ENCODE results near the gene IGFL1. TPM values are rescaled to one million over a fixed set of nuclear protein-coding genes. Genes with fewer than 3 reads are reported as not detected.
"Not testable (repeated sequence)": the region's sequence is repeated elsewhere in the genome, so short reads cannot be mapped to it uniquely, and the experiment has no call there.

Gene IGFL1
- total RNA-seq, 2 experiments from 2014 or later, result not detected

DNA sequence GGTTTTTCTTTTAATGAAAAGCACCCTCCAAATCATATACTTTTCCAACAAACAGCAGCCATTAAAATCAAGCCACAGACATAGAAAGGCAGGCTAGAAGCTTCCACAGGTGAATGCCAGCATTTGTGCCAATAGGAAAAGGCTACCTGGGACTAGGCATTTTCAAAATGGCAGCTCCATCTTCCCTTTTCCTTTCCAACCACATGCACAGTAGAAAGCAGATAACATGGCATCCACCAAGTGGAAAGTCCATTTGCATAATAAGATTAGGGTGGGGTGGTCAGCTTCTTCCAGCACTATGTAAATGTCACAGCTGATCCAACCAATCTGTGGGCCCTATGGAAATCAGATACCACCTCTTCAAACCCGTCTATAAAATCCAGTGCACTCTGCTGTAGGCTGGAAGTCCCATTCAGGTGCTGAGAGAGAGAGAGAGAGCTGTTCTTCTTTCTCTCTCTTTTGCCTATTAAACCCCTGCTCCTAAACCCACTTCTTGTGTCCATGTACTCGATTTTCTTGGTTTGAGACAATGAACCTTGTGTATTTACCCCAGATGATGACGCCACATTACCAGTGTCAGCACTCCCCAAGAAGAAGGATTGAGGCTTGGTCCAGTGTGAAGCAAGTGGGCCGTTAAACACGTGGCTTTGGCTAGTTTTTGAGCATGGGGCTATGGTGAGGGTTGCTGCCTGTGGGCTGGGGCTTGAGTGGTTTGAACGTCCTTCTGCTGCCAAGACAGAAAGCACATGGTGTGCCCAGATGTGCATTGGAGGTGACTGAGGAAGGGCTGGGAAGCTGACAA lies 24.2 kb upstream of the IGFL1 start:
- ChIA-PET CTCF (ENCODE audit: unreplicated experiment) (no interaction called here), POLR2A (no interaction called here)
- DNase-seq (ENCODE audit: low spot score), result no peak
- H3K79me2 ChIP-seq (ENCODE audit: insufficient read depth, low read depth, low read length), result no peaks in the 10 kb centered on the region
- H3K4me3 ChIP-seq (ENCODE audit: low read depth, low read length, poor library complexity, severe bottlenecking), result no peak overlapping the region
- H4K20me1 ChIP-seq (ENCODE audit: insufficient read depth, low read length), result no peaks in the 10 kb centered on the region
- no TSS peak for BruUV-seq (replicated peaks)
- no peaks in the 10 kb centered on the region for H3K4me1 ChIP-seq (ENCODE audit: insufficient read depth, low read length, poor library complexity, severe bottlenecking)
- TF ChIP-seq, protein P1, sequence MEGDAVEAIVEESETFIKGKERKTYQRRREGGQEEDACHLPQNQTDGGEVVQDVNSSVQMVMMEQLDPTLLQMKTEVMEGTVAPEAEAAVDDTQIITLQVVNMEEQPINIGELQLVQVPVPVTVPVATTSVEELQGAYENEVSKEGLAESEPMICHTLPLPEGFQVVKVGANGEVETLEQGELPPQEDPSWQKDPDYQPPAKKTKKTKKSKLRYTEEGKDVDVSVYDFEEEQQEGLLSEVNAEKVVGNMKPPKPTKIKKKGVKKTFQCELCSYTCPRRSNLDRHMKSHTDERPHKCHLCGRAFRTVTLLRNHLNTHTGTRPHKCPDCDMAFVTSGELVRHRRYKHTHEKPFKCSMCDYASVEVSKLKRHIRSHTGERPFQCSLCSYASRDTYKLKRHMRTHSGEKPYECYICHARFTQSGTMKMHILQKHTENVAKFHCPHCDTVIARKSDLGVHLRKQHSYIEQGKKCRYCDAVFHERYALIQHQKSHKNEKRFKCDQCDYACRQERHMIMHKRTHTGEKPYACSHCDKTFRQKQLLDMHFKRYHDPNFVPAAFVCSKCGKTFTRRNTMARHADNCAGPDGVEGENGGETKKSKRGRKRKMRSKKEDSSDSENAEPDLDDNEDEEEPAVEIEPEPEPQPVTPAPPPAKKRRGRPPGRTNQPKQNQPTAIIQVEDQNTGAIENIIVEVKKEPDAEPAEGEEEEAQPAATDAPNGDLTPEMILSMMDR (conservative IDR thresholded peaks at IDR 0.05; ENCODE audit: low read length), result no peak
- no peak for TF ChIP-seq EZH2phosphoT487 (IDR thresholded peaks at IDR 0.05; ENCODE audit: borderline replicate concordance, low read depth, low read length)
- H3K9me3 ChIP-seq (ENCODE audit: low read length), result no peaks in the 10 kb centered on the region
- H3K9me2 ChIP-seq (ENCODE audit: insufficient read depth, low read length), result no peaks in the 10 kb centered on the region
- H3K27ac ChIP-seq (ENCODE audit: low read depth, low read length, poor library complexity, severe bottlenecking), result no peak overlapping the region
- no peak overlapping the region for H2AFZ ChIP-seq (ENCODE audit: low read length)
- H3K36me3 ChIP-seq (ENCODE audit: insufficient read depth, low read length), result no peaks in the 10 kb centered on the region
- H3K4me2 ChIP-seq (ENCODE audit: low read length), result no peak overlapping the region
- intact Hi-C loops (cut with micrococcal nuclease; ENCODE audit: unreplicated experiment), result no loop called here

DNA sequence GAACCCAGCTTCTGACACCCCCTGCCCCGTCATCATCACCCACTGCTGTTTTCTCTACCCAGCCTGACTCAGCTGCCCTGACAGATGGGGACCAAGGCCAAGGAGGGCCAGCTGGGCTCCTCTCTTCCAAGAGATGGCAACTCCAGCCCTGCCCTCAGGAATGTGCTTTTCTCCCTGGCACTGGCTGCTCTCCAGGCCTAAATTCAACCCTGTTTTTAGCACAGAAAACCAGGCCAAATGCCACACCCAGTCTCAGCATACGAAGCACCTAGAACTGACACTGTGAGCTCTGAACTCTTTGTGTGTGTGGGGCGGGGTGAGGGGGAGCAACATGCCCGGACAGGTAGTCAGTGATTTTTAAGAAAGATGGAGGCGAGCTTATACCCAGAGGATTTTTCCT lies 23.4 kb upstream of the IGFL1 start:
- H3K4me3 ChIP-seq (ENCODE audit: low read depth, low read length, poor library complexity, severe bottlenecking), result no peak overlapping the region
- no peaks in the 10 kb centered on the region for H3K9me3 ChIP-seq (ENCODE audit: low read length)
- no peak for DNase-seq (ENCODE audit: low spot score)
- H4K20me1 ChIP-seq (ENCODE audit: insufficient read depth, low read length), result no peaks in the 10 kb centered on the region
- H3K79me2 ChIP-seq (ENCODE audit: insufficient read depth, low read depth, low read length), result no peaks in the 10 kb centered on the region
- no peaks in the 10 kb centered on the region for H3K4me1 ChIP-seq (ENCODE audit: insufficient read depth, low read length, poor library complexity, severe bottlenecking)
- no peaks in the 10 kb centered on the region for H3K9me2 ChIP-seq (ENCODE audit: insufficient read depth, low read length)
- H3K4me2 ChIP-seq (ENCODE audit: low read length), result no peak overlapping the region
- intact Hi-C loops (cut with micrococcal nuclease; ENCODE audit: unreplicated experiment), result no loop called here
- H3K27ac ChIP-seq (ENCODE audit: low read depth, low read length, poor library complexity, severe bottlenecking), result no peak overlapping the region
- TF ChIP-seq EZH2phosphoT487 (IDR thresholded peaks at IDR 0.05; ENCODE audit: borderline replicate concordance, low read depth, low read length), result no peak
- TF ChIP-seq, protein P1 (conservative IDR thresholded peaks at IDR 0.05; ENCODE audit: low read length), result no peak
- ChIA-PET POLR2A (no interaction called here), CTCF (ENCODE audit: unreplicated experiment) (no interaction called here)
- no peaks in the 10 kb centered on the region for H3K36me3 ChIP-seq (ENCODE audit: insufficient read depth, low read length)
- H2AFZ ChIP-seq (ENCODE audit: low read length), result no peak overlapping the region
- BruUV-seq (replicated peaks), result no TSS peak

DNA sequence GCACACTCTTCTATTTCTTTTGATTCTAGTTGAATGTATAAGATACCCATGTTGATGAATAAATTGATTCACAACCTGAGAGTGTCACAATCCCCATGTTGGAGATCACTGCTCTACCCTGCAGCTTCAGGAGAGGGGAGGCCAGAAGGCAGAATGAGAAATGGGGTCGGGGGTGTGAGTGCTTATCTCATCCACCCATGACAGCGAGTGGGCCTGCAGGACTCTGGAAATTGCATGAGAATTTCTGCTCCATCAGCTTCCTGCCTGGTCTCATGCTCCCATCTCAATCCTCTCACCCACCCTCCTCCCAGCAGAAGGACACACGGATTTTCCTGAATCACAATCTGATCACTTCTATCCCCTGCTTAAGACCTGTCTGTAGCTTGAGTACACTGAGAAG lies 22.9 kb upstream of the IGFL1 start:
- intact Hi-C loops (cut with micrococcal nuclease; ENCODE audit: unreplicated experiment), result no loop called here
- no peaks in the 10 kb centered on the region for H3K9me2 ChIP-seq (ENCODE audit: insufficient read depth, low read length)
- H3K4me1 ChIP-seq (ENCODE audit: insufficient read depth, low read length, poor library complexity, severe bottlenecking), result no peaks in the 10 kb centered on the region
- H2AFZ ChIP-seq (ENCODE audit: low read length), result no peak overlapping the region
- H3K9me3 ChIP-seq (ENCODE audit: low read length), result no peaks in the 10 kb centered on the region
- ChIA-PET CTCF (ENCODE audit: unreplicated experiment) (no interaction called here), POLR2A (no interaction called here)
- TF ChIP-seq, protein P1 (conservative IDR thresholded peaks at IDR 0.05; ENCODE audit: low read length), result no peak
- TF ChIP-seq EZH2phosphoT487 (IDR thresholded peaks at IDR 0.05; ENCODE audit: borderline replicate concordance, low read depth, low read length), result no peak
- no peaks in the 10 kb centered on the region for H3K79me2 ChIP-seq (ENCODE audit: insufficient read depth, low read depth, low read length)
- H3K4me3 ChIP-seq (ENCODE audit: low read depth, low read length, poor library complexity, severe bottlenecking), result no peak overlapping the region
- no peak overlapping the region for H3K4me2 ChIP-seq (ENCODE audit: low read length)
- H3K27ac ChIP-seq (ENCODE audit: low read depth, low read length, poor library complexity, severe bottlenecking), result no peak overlapping the region
- DNase-seq (ENCODE audit: low spot score), result no peak
- H4K20me1 ChIP-seq (ENCODE audit: insufficient read depth, low read length), result no peaks in the 10 kb centered on the region
- no TSS peak for BruUV-seq (replicated peaks)
- H3K36me3 ChIP-seq (ENCODE audit: insufficient read depth, low read length), result no peaks in the 10 kb centered on the region

DNA sequence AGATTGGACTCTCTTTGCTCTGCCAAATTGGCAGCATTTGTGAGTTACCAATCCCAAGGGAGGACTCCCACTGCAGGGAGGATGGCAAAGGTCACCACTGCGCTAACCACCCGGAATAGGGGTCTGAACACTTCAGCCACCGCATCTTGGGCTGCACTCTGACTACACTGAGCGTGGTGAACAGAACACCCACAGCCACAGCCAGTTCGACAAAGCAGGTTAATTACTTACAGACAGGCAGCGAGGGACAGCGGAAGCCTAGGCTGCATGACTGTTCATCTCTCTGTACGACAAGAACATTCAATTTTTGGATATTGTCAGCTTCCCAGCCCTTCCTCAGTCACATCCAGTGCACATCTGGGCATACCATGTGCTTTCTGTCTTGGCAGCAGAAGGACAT lies 21.7 kb upstream of the IGFL1 start:
- H3K9me2 ChIP-seq (ENCODE audit: insufficient read depth, low read length); DNase-seq (ENCODE audit: low spot score); H4K20me1 ChIP-seq (ENCODE audit: insufficient read depth, low read length); H2AFZ ChIP-seq (ENCODE audit: low read length); intact Hi-C loops (cut with micrococcal nuclease; ENCODE audit: unreplicated experiment); BruUV-seq (replicated peaks); H3K79me2 ChIP-seq (ENCODE audit: insufficient read depth, low read depth, low read length); H3K36me3 ChIP-seq (ENCODE audit: insufficient read depth, low read length); H3K27ac ChIP-seq (ENCODE audit: low read depth, low read length, poor library complexity, severe bottlenecking); H3K4me3 ChIP-seq (ENCODE audit: low read depth, low read length, poor library complexity, severe bottlenecking); H3K4me2 ChIP-seq (ENCODE audit: low read length); H3K9me3 ChIP-seq (ENCODE audit: low read length); H3K4me1 ChIP-seq (ENCODE audit: insufficient read depth, low read length, poor library complexity, severe bottlenecking); CTCF ChIA-PET (ENCODE audit: unreplicated experiment): not testable (repeated sequence)
- POLR2A ChIA-PET, result interaction anchor here (0.6 kb wide), 1 partner anchor 509 kb away, joined by 4 read pairs; the partner anchor contains the start of gene PRKD2

Measured in OCI-LY7 (cell line).